ENCODE measurements around the gene LARP4.

The LARP4 gene

GRCh38 chr12:50504798-50505674 lies 104.4 kb downstream of the LARP4 start, which contains the start of gene DIP2B:
TSS of gene DIP2B (plus strand) at chr12:50504985. CDS start at chr12:50505141, 156 bp downstream.
- TF ChIP-seq, protein P1, sequence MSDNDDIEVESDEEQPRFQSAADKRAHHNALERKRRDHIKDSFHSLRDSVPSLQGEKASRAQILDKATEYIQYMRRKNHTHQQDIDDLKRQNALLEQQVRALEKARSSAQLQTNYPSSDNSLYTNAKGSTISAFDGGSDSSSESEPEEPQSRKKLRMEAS (IDR thresholded peaks at IDR 0.05) = peak; percentile 86
- TF ChIP-seq, protein P2, sequence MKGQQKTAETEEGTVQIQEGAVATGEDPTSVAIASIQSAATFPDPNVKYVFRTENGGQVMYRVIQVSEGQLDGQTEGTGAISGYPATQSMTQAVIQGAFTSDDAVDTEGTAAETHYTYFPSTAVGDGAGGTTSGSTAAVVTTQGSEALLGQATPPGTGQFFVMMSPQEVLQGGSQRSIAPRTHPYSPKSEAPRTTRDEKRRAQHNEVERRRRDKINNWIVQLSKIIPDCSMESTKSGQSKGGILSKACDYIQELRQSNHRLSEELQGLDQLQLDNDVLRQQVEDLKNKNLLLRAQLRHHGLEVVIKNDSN (IDR thresholded peaks at IDR 0.05) = peak; percentile 99
- TF ChIP-seq EGR1 (IDR thresholded peaks at IDR 0.05) = no peak
- TF ChIP-seq TAF1 (IDR thresholded peaks at IDR 0.05; ENCODE audit: low read depth) = peak; percentile 99
- no peak; the same call in 1 of the 2 replicates for TF ChIP-seq FOXM1 (IDR thresholded peaks at IDR 0.05; ENCODE audit: borderline replicate concordance, low read depth)
- no peak for TF ChIP-seq TEAD4 (IDR thresholded peaks at IDR 0.05)
- peak; percentile 72; the same call in 1 of the 2 replicates for TF ChIP-seq EP300 (IDR thresholded peaks at IDR 0.05; ENCODE audit: borderline replicate concordance)
- peak; percentile 96 for TF ChIP-seq YY1 (IDR thresholded peaks at IDR 0.05; ENCODE audit: low read depth)
- peak; percentile 63 for TF ChIP-seq TCF12 (IDR thresholded peaks at IDR 0.05; ENCODE audit: low read depth)
- TF ChIP-seq, protein P3, sequence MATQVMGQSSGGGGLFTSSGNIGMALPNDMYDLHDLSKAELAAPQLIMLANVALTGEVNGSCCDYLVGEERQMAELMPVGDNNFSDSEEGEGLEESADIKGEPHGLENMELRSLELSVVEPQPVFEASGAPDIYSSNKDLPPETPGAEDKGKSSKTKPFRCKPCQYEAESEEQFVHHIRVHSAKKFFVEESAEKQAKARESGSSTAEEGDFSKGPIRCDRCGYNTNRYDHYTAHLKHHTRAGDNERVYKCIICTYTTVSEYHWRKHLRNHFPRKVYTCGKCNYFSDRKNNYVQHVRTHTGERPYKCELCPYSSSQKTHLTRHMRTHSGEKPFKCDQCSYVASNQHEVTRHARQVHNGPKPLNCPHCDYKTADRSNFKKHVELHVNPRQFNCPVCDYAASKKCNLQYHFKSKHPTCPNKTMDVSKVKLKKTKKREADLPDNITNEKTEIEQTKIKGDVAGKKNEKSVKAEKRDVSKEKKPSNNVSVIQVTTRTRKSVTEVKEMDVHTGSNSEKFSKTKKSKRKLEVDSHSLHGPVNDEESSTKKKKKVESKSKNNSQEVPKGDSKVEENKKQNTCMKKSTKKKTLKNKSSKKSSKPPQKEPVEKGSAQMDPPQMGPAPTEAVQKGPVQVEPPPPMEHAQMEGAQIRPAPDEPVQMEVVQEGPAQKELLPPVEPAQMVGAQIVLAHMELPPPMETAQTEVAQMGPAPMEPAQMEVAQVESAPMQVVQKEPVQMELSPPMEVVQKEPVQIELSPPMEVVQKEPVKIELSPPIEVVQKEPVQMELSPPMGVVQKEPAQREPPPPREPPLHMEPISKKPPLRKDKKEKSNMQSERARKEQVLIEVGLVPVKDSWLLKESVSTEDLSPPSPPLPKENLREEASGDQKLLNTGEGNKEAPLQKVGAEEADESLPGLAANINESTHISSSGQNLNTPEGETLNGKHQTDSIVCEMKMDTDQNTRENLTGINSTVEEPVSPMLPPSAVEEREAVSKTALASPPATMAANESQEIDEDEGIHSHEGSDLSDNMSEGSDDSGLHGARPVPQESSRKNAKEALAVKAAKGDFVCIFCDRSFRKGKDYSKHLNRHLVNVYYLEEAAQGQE (IDR thresholded peaks at IDR 0.05; ENCODE audit: low read depth) = peak; percentile 34; the same call in 1 of the 2 replicates
- TF ChIP-seq ZBTB7A (IDR thresholded peaks at IDR 0.05; ENCODE audit: low read depth) = peak; percentile 95
- TF ChIP-seq NFIC (IDR thresholded peaks at IDR 0.05) = no peak
- TF ChIP-seq RAD21 (IDR thresholded peaks at IDR 0.05; ENCODE audit: low read depth) = peak; percentile 100
- TF ChIP-seq CEBPB (IDR thresholded peaks at IDR 0.05) = no peak; the same call in 1 of the 2 replicates
- no peak for TF ChIP-seq CREB1 (IDR thresholded peaks at IDR 0.05; ENCODE audit: low read depth)

DNA sequence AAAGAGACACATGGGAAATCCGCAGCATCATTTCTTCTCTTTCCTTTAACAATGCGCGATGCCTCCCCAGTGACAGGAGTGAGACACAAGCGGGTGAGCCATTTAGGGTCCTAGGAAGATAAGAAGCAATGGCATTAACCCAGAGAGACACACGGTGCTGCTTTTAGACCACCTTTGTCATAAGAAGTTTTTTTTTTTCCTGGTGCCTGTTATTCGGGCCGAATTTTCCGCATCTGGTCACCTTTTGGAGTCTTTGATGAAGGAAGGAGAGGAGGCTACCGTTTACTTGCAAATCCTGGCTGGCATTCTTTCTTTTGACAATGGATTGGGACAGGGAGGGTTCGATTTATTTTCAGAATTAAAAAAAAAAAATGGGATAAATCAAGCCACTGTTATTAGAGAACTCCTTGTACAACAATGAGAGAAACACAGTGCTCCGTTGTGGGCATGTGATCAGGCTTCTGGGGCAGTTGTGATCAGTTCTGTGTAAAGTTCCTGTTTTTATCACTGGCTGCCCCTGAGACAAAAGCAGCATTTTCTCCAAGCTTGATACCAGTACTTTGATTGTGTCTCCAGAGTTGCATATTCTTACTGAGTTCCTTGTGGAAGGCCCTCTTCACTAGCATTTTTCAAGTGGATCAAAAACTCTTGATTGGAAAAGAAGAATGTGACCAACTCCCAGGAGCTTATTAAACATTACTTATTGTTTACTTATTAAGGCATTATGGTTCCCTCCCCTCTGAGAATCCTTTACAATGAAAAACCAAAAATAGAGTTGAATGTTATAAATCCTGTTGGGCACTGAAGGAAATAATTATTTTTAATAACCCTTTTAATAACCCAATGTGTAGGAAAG lies 105.2 kb downstream of the LARP4 start:
- TF ChIP-seq TEAD4 (IDR thresholded peaks at IDR 0.05) = no peak
- TF ChIP-seq, protein P2 (IDR thresholded peaks at IDR 0.05) = peak; percentile 12; the same call in 1 of the 2 replicates
- TF ChIP-seq, protein P3 (IDR thresholded peaks at IDR 0.05; ENCODE audit: low read depth) = no peak
- TF ChIP-seq ZBTB7A (IDR thresholded peaks at IDR 0.05; ENCODE audit: low read depth) = no peak
- no peak for TF ChIP-seq TCF12 (IDR thresholded peaks at IDR 0.05; ENCODE audit: low read depth)
- no peak for TF ChIP-seq CEBPB (IDR thresholded peaks at IDR 0.05)

- no peak for TF ChIP-seq TCF12 (IDR thresholded peaks at IDR 0.05; ENCODE audit: low read depth)
- TF ChIP-seq EGR1 (IDR thresholded peaks at IDR 0.05) = no peak
- TF ChIP-seq, protein P1 (IDR thresholded peaks at IDR 0.05) = no peak
Observed at GRCh38 chr12:50506753-50507473, 106.2 kb downstream of the LARP4 start.

DNA sequence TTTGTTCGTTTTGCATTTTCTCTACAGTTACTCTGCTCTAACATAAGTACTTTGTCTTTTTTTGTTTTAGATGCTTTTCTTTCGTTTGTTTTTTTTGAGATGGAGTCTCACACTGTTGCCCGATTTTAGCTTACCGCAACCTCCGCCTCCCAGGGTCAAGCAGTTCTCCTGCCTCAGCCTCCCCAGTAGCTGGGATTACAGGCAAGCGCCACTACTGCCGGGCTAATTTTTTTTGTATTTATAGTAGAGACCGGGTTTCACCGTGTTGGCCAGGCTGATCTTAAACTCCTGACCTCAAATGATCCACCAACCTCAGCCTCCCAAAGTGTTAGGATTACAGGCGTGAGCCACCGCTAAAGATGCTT lies 106.8 kb downstream of the LARP4 start:
- TF ChIP-seq CREB1 (IDR thresholded peaks at IDR 0.05; ENCODE audit: low read depth) (no peak), CEBPB (IDR thresholded peaks at IDR 0.05) (no peak), NFIC (IDR thresholded peaks at IDR 0.05) (no peak), TCF12 (IDR thresholded peaks at IDR 0.05; ENCODE audit: low read depth) (no peak), TAF1 (IDR thresholded peaks at IDR 0.05; ENCODE audit: low read depth) (no peak), EGR1 (IDR thresholded peaks at IDR 0.05) (no peak), ZBTB7A (IDR thresholded peaks at IDR 0.05; ENCODE audit: low read depth) (no peak), TEAD4 (IDR thresholded peaks at IDR 0.05) (no peak)
- TF ChIP-seq, protein P2 (IDR thresholded peaks at IDR 0.05) = no peak
- TF ChIP-seq, protein P3 (IDR thresholded peaks at IDR 0.05; ENCODE audit: low read depth) = no peak

All from Ishikawa (cell line).